GM12874 (cell line): ENCODE measurements around the gene GIMAP2.

Experiments
- TF ChIP-seq, protein P1 (sequence below): IDR thresholded peaks from 2 replicates; pipeline ENCODE4 v1.5.1; 2011; ENCODE audit warnings: low read depth, mild to moderate bottlenecking, control low read depth, low read length, moderate library complexity; ENCODE audit not compliant: insufficient read depth

The GIMAP2 gene

DNA sequence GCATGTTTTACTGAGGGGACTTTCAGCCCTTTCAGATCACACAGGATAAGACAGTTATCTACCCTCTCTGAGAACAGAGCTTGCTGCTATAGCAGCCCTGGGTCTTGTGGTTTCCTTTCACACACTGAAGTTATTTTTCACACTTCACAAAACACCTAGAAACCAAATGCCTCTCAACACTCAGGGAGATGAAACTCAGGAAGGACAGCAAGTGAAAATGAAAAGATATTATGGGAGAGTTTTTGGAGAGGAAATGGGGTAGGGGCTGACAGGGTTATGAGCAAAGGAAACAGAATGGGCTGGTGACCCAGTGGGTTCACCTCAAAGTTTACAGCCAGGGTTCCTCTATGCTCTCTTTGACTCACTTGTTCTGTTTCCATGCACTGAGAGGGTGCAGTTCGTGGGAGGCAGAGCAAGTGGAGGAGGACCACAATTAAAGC is 17.0 kb upstream of the GIMAP2 start:
- TF ChIP-seq, protein P1, sequence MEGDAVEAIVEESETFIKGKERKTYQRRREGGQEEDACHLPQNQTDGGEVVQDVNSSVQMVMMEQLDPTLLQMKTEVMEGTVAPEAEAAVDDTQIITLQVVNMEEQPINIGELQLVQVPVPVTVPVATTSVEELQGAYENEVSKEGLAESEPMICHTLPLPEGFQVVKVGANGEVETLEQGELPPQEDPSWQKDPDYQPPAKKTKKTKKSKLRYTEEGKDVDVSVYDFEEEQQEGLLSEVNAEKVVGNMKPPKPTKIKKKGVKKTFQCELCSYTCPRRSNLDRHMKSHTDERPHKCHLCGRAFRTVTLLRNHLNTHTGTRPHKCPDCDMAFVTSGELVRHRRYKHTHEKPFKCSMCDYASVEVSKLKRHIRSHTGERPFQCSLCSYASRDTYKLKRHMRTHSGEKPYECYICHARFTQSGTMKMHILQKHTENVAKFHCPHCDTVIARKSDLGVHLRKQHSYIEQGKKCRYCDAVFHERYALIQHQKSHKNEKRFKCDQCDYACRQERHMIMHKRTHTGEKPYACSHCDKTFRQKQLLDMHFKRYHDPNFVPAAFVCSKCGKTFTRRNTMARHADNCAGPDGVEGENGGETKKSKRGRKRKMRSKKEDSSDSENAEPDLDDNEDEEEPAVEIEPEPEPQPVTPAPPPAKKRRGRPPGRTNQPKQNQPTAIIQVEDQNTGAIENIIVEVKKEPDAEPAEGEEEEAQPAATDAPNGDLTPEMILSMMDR = no peak

- TF ChIP-seq, protein P1 = no peak
Observed at GRCh38 chr7:150668977-150669376, 16.5 kb upstream of the GIMAP2 start.

DNA sequence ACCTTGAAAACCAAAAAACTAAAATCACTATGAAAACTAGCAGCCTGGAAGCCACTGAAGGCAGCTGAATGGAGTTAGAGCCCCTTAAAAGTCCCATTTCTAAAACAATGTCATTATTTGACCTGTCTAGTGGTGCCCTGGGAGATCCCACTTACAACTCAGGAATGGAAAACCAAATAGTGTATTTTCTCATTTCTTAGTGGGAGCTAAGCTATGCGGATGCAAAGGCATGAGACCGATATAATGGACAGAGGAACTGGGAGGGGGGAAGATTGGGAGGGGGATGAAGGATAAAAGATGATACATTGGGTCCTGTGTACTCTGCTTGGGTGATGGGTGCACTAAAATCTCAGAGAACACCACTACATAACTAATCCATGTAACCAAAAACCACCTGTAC is 9.8 kb upstream of the GIMAP2 start:
- TF ChIP-seq, protein P1 = no peak

GRCh38 chr7:150686030-150686631 is 625 bp downstream of the GIMAP2 start:
- TF ChIP-seq, protein P1 = no peak

DNA sequence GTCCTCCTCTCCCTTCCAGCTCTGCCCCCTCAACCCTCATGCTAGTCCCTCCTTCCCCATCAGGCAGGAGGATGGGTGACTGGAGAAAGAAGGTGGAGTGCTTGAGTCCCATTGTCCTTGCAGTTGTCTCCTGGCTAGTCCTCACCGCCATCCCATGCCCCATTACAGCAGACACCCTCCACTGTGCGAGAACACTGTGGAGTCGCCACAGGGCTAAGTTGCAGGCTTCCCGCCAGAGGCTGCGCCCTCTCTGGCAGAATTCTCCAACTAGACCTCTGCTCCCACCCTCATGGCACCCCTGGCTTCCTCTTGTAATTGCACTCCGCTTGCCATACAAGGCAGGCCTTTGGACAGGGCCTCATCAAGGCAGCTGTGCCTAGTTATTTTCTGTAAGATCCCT is 3.1 kb downstream of the GIMAP2 start:
- TF ChIP-seq, protein P1 = no peak

DNA sequence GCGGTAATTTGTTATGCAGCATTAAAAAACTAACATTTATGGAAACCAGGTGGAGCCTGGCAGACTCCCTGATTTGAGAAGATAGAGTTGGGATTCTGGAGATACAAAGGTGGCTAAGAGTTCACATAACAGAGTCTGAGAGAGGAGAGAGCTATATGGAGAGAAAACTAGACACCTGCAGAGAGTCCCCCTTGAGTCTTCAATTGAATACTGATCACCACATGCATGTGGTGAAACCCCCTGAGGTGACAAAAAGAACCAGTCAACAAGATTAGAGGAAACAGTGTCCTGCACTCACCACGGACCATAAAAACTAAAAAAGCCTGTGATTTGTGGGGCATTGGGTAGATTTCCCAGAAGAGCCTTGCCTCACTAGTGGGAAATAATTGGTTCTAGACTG is 10.1 kb downstream of the GIMAP2 start:
- TF ChIP-seq, protein P1 = no peak

DNA sequence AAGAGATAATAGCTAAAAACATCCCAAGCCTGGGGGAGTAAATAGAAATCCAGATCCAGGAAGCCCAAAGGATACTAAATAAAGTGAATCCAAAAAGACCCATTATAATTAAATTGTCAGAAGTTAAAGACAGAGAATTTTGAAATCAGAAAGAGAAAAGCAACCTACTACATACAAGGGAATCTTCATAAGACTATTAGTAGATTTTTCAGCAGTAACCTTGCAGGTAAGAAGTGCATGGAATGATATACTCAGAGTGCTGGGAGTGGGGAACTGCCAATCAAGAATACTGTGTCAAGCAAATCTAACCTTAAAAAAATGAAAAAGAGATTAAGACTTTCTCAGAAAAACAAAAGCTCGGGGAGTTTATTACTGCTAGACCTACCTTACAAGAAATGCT is 17.7 kb downstream of the GIMAP2 start:
- TF ChIP-seq, protein P1 = no peak
